Activated T-helper 1 cell treated with Interleukin-2 at 50 U/mL for 16 hours (primary cell): ENCODE results near the gene HID1.
"Not testable (repeated sequence)": the region's sequence is repeated elsewhere in the genome, so short reads cannot be mapped to it uniquely, and the experiment has no call there.

Experiments used
- DNase-seq: peaks from one replicate; pipeline ENCODE4 v3.0.0-alpha.2; 2020; ENCODE audit warnings: low read depth

Gene HID1

GRCh38 chr17:75001915-75002843, 29.6 kb upstream of the HID1 start:
- DNase-seq = no peak

- no peak for DNase-seq
Observed at GRCh38 chr17:74999523-74999922, 27.0 kb upstream of the HID1 start.

- DNase-seq = no peak
Observed at GRCh38 chr17:74998783-74999182, 26.2 kb upstream of the HID1 start.

- DNase-seq = no peak
Observed at GRCh38 chr17:74995847-74996246, 23.3 kb upstream of the HID1 start.

- no peak for DNase-seq
Observed at GRCh38 chr17:74994440-74994839, 21.9 kb upstream of the HID1 start.

- DNase-seq = no peak
Observed at GRCh38 chr17:74992223-74992622, 19.7 kb upstream of the HID1 start.

- DNase-seq = no peak
Observed at GRCh38 chr17:74990581-74991105, 18.1 kb upstream of the HID1 start.

- no peak for DNase-seq
Observed at GRCh38 chr17:74987909-74988711, 15.6 kb upstream of the HID1 start.

GRCh38 chr17:74987418-74987908, 14.9 kb upstream of the HID1 start, which contains the start of gene CDR2L:
Gene CDR2L (plus strand): TSS chr17:74987632. CDS start chr17:74988044, 412 bp downstream.
- DNase-seq = peak; percentile 85

GRCh38 chr17:74986206-74986576, 13.6 kb upstream of the HID1 start:
- DNase-seq = no peak

- not testable (repeated sequence) for DNase-seq
Observed at GRCh38 chr17:74982663-74983313, 10.2 kb upstream of the HID1 start.

- peak; percentile 77 for DNase-seq
Observed at GRCh38 chr17:74981979-74982662, 9.6 kb upstream of the HID1 start.

- no peak for DNase-seq
Observed at GRCh38 chr17:74981318-74981978, 8.9 kb upstream of the HID1 start.

- DNase-seq = no peak
Observed at GRCh38 chr17:74979408-74980146, 7.0 kb upstream of the HID1 start.

GRCh38 chr17:74978240-74978639, 5.7 kb upstream of the HID1 start:
- DNase-seq = no peak

- no peak for DNase-seq
Observed at GRCh38 chr17:74977802-74978201, 5.2 kb upstream of the HID1 start.

- DNase-seq = no peak
Observed at GRCh38 chr17:74975943-74976342, 3.4 kb upstream of the HID1 start.

GRCh38 chr17:74972973-74973328, 392 bp upstream of the HID1 start:
- no peak for DNase-seq

- DNase-seq = no peak
Observed at GRCh38 chr17:74971842-74972106, 785 bp downstream of the HID1 start.

GRCh38 chr17:74971069-74971841, 1.3 kb downstream of the HID1 start:
- no peak for DNase-seq
